GM08714 (cell line): ENCODE results near the gene FAM219A.
"Not testable (repeated sequence)": the region's sequence is repeated elsewhere in the genome, so short reads cannot be mapped to it uniquely, and the experiment has no call there.

Source experiments
- H3K4me3 ChIP-seq: fragments of 200-500 bp; sonication (Bioruptor generic); 2 replicates; pipeline ENCODE4 v1.5.1; 2014; ENCODE audit warnings: mild to moderate bottlenecking, low read length, inconsistent platforms
- ZNF274 ChIP-seq: IDR thresholded peaks from 2 replicates; pipeline ENCODE4 v1.6.1; 2012; ENCODE audit warnings: mild to moderate bottlenecking, low read depth, low read length

Gene FAM219A

DNA sequence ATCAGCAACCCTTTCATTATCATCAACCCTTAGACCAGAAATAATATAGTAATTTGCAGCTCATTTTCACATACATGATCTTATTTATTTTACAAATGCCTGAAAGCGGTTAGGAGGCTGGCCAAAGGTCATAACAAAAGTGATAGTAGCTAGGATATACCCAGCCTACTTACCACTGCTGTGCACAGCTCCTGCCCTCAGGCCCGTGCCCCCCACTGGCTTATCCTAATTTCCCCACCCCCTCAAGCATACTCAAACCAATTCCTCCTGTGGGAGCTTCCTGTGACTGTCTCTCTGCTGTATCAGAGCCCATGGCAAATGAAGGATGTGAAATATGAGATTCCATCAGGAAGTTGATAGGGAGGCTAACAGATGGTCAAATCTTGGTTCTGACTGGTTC lies 14.8 kb downstream of the FAM219A start:
- no peak for TF ChIP-seq ZNF274
- H3K4me3 ChIP-seq = no peak overlapping the region

DNA sequence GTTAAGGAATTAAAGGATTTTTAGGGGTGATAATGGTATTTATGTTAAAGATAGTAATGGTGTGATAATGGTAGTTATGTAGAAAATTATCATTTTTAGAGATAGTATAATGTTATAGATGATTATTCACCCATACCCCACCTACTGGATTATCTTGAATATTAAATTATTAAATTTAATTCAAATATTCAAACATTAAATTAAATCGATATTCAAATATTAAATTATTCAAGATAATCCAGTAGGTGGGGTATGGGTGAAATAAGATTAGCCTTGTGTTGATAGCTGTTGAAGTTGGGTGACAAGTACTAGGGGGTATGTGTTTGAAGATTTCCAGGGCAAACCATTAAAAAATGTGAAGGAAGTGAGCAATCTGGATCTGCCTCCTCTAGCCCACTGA lies 15.6 kb downstream of the FAM219A start:
- no peak overlapping the region for H3K4me3 ChIP-seq

DNA sequence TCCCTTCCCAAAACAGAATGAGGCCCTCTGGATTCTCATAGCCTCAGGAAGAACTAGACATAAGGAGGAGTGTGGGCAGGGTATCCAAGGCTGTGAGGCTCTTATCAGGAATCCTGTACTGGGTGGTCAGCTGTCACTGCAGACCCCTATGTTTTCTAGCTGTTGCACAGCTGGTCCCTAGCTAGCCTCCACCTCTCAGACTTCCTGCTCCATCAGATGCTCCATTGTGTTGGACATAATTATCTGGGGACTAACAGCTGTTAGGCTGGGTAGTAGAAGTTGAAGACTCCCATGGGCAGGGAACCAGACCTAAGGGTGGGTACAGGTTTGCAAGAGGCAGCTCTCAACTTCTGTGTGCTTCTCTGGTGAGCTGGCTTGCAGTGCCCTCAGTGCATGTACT lies 18.4 kb downstream of the FAM219A start:
- no peak for TF ChIP-seq ZNF274

More for the DNA sequence above, 15.6 kb downstream of the FAM219A start:
- TF ChIP-seq ZNF274 = no peak

DNA sequence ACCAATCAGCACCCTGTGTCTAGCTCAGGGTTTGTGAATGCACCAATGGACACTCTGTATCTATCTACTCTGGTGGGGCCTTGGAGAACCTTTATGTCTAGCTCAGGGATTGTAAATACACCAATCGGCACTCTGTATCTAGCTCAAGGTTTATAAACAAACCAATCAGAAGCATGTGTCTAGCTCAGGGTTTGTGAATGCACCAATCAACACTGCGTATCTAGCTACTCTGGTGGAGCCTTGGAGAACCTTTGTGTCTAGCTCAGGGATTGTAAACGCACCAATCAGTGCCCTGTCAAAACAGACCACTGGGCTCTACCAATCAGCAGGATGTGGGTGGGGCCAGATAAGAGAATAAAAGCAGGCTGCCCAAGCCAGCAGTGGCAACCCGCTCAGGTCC lies 19.9 kb downstream of the FAM219A start:
- H3K4me3 ChIP-seq = not testable (repeated sequence)

More for the DNA sequence above, 18.4 kb downstream of the FAM219A start:
- no peak overlapping the region for H3K4me3 ChIP-seq

DNA sequence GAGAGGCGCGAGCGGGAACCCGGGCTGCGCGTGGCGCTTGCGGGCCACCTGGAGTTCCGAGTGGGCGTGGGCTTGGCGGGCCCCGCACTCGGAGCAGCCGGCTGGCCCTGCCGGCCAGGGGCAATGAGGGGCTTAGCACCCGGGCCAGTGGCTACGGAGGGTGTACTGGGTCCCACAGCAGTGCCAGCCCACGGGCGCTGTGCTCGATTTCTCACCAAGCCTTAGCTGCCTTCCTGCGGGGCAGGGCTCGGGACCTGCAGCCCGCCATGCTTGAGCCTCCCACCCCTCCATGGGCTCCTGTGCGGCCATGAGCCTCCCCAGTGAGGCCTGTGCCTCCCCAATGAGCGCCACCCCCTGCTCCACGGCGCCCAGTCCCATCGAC lies 20.5 kb downstream of the FAM219A start:
- H3K4me3 ChIP-seq = not testable (repeated sequence)

DNA sequence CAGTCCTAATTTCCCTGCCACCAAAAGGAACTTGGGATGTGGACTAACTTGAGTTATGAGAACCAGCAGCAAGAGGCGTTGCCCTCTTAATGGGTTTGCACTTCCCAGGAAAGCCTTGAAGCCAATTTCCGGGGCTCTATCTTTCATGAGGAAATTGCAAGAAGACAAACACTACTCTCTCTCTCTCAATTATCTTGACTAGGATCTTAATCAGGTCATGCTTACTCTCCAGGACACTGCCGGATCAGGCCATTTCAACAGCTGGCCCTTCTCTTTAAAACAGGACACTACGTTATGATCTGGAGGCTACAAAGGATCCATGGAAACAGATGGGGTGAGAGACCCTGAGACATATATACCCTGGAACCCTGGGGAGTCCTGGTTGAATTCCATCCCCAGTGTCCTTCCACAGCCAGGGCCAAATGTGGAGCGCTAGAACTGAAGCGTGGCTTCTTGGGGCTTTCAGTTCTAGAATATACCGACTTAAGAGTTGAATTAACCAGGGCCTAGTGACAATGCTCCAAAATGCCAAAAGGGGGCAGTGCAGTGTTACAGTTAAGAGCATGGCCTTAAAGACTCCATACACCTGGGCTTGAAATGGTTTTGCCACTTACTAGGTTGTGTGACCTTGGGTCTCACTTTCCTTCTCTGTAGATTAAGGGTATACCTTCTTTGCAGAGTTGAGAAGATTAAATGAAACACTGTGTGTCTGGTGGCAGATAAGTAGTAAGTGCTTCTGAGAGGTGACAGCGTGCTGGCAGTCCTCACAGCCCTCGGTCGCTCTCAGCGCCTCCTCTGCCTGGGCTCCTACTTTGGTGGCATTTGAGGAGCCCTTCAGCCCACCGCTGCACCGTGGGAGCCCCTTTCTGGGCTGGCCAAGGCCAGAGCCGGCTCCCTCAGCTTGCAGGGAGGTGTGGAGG lies 21.1 kb downstream of the FAM219A start:
- TF ChIP-seq ZNF274 = no peak
- H3K4me3 ChIP-seq = no peak overlapping the region

DNA sequence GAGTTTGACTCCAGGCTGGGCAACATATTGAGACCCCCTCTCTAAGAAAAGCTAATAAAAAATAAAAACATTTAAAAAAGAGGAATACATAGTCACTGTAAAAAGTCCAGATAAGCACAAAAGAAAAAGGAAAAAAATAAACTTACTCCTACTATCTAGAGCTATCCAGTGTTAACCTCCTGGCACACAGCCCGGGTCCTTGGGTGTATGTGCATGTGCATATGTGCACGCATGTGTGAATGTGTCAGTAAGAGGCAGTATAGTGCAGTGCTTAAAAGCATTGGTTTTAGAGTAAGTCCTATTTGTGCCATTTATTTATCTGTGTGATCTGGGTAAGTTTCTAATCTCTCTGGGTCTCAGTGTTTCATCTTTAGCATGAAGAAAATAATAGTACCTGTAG lies 26.7 kb downstream of the FAM219A start:
- no peak for TF ChIP-seq ZNF274
- no peak overlapping the region for H3K4me3 ChIP-seq

DNA sequence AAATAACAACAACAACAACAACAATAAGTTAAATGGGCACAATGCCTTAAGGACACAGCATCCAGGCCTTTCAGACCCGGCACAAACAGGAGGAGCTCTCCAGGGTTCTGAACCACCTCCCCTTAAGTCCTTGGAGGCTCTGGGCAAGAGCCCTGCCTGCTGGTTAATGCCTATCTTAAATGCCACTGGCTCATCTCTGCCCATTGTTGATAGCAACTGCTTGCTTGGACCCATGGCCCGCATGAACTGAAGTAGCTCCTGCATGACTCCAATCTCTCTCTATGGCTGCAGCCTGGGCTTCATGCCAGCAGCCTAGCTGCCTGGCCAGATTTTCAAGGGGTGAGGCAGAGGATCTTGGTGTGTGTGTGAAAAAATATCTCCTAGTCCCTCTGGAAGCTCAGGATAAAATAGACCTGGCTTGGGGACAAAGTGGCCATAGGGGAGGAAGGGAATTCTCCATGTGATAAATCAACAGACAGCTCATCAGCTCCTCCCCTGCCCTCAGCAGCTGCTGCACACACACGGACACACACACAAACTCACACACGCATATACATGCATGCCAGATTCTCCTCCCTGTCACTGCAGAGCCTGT lies 27.4 kb downstream of the FAM219A start:
- no peak overlapping the region for H3K4me3 ChIP-seq
- no peak for TF ChIP-seq ZNF274

DNA sequence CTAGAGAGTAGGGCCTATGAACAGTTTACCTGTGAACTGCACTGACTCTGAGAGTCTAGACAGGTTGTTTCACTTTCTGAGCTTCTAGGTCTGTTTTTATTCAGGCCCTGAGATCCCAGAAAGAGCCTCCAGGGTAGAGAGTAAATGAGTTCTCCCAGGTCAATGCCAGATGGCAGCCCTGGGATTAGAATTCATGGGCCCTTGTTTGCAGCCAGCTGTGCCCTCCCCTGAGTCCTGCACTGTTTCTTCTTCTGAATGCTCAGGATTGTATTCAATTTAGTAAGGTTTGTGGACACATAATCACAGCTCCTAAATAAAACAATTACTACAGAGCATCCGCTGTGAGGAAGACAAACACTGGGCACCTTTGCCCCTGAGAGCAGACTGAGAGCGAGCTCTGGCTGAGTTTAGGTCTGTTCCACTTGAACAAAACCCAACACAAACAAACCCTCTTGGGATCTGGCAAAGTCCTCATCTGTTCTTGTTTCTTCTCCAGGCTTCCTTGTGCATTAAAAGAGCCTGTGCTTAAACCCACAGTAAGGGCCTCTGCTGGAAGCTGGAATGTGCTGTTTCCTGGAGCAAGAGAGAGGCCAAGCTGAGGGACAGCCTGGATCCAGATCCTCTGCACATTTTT lies 29.9 kb downstream of the FAM219A start:
- no peak for TF ChIP-seq ZNF274

DNA sequence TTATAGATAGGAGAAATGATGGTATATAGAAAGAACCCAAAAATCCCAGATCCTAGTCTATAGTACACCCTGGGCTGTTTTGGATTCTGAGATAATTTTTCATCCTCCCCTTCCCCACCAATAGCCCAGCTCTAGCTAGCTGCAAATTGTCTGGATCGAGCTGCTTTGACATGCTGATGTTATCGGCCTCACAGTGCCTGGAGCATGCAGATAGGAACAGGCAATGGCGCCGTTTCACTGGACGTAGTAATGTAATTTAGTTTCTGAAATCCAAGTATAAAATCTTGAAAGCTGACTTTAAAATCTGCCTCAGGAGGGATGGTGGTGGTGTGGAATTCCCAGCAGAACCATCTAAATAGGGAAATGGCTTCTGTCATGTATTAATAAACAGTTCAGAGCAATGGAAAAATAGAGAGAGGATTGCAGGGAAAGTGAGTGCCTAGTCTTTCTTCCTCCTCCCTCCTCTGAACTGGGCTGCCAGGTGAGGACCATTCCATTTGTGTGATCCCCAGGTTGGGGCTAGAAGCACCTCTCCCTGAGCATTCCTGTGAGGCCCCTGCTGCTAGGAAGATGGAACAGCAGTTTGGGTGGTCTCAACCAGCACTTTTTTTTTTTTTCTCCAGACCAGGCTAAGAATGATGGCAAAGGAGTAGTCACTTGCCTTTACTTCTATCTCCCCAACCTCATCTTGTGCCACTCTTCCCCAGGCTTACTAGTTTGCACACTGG lies 31.9 kb downstream of the FAM219A start:
- H3K4me3 ChIP-seq = no peak overlapping the region
- no peak for TF ChIP-seq ZNF274

More for the DNA sequence above, 29.9 kb downstream of the FAM219A start:
- no peak overlapping the region for H3K4me3 ChIP-seq

DNA sequence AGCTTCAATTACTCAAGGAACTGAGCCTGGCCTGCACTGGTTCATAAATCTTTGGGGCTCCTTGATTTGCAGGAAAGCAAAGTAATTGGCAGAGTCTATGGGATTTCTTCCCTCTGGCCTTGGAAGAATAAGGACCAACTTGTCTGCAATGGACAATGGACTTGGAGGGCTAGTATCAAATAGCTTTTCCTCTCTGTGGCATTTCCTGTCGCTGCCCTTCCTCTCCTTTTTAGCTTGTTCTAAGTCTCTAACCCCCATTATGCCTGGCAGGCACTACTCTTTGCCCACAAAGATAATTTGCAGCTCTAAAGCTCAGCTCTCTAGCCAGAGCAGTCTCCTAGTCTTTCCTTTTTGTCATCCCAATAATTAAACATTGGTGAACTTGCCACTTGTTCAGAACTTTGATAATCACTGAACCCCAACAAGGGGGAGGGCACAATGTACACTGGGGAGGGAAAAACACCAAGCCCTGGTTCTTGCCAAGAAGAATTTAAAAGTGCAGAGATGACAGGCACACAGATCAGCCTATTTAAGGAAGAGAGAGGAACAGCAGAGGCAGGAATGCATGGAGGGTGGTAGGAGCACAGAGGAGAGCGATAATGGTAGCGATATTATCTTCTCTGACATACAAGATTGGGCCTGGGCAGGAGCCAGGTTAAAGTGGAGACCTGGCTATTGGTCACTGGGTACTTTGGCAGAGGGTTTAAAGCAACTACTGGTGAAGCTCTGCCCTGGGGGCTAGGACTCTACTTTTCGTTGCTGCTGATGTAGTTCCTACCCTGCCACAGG lies 38.5 kb downstream of the FAM219A start:
- H3K4me3 ChIP-seq = no peak overlapping the region
- TF ChIP-seq ZNF274 = no peak

DNA sequence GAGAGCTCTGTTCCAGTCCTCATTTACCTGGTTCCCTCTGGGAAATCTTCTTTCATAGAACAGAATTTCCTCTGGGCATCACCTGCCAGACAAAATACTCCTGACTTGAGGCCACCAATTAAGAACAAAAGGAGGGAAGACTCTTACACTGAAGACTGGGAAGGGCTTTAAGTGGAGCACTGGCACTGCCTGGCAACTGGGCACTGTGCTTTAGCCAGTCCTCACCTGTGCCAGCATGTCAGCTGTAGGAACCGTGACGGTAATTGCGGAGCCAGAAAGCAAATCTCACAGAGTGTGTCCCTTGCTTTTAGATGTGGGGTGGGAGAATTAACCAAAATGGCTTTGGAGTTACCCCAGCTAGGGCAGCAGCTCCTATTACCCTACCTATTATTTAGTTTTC lies 40.6 kb downstream of the FAM219A start:
- TF ChIP-seq ZNF274 = no peak
- no peak overlapping the region for H3K4me3 ChIP-seq

DNA sequence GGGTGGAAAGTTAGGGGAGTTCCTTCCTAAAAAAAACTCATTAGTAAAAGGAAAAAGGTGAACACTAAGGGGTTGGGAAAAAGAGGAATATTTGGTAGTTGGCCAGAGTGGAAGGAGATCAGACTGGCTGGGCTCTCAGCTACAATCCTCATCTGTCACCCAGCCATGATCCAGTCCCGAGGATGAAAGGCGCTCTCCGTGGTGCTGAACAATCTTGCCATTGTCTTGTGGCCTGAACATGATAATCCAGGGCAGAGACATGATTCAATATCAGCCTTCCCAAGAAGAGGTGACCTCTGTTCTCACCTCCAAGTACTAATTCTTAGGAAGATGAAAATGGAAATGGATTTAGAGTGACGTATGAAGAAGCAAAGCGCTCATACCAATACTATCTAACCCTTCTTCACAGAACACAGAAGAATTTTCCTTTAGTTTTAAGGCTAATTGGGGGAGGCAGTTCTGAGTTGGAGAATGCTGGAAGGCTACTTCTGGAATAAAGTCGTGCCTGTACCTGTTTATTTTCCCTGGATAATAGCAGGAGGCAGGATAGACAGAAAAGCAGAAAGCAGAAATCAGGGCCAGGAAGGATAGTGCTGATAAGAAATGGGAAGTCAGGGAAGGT lies 45.0 kb downstream of the FAM219A start:
- TF ChIP-seq ZNF274 = no peak
- H3K4me3 ChIP-seq = no peak overlapping the region
